Suprapubic skin (tissue), 4 donors: ENCODE results near the gene LUC7L2.

Source experiments
- EP300 ChIP-seq: sonication (generic); formaldehyde crosslinking; IDR thresholded peaks from one replicate; pipeline ENCODE4 v1.6.1; 2017; ENCODE audit warnings: antibody characterized with exemption
- POLR2A ChIP-seq, 2 donors: fragments of 450-650 bp; IDR thresholded peaks; one replicate each; pipeline ENCODE4 v1.6.1; 2017; ENCODE audit warnings: antibody characterized with exemption in 2 of 2, mild to moderate bottlenecking in 2 of 2, moderate library complexity in 2 of 2
- POLR2AphosphoS5 ChIP-seq, 3 donors: sonication (generic); formaldehyde crosslinking; IDR thresholded peaks; one replicate each; pipeline ENCODE4 v1.6.1; 2017; ENCODE audit warnings: antibody characterized with exemption in 3 of 3
- TF ChIP-seq, protein P1 (sequence below), 2 donors: fragments of 200-600 bp in 1 of 2; fragments of 450-650 bp in 1 of 2; sonication (generic) in 1 of 2; IDR thresholded peaks; one replicate each; pipeline ENCODE4 v1.5.1; 2016 to 2019; ENCODE audit warnings: antibody characterized with exemption in 2 of 2, mild to moderate bottlenecking in 1 of 2, moderate library complexity in 1 of 2

DNA sequence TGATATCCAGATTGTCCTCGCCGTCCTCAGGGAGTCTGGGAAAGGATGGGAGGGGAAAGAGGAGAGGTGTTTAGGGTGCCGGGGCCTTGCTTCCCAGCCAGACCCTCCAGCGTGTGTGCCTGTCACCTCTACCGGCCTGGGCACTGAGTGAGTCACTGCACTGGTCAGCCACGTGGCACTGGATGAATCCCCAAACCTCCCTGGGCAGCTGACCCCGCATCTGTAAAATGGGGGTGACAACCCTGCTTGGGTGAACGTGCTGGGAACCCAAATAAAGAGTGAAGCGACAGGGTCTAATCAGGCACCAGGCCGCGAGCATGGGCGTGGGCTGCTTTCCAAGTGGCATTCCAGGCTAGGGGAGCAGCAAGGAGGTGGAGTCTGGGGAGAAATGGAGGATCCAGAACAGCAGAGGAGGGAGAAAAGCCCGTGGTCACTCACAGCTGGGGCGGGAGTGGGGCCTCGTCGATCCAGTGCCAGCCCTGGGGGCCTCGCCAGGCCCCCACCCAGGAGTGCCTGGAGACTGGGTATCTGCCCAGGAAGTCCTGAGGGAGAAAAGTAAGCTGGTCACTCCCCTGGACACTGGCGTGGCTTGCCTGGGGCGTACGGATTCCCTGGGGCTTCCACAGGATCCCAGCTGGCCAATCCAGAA, 94.1 kb downstream of the LUC7L2 start:
- TF ChIP-seq, protein P1, sequence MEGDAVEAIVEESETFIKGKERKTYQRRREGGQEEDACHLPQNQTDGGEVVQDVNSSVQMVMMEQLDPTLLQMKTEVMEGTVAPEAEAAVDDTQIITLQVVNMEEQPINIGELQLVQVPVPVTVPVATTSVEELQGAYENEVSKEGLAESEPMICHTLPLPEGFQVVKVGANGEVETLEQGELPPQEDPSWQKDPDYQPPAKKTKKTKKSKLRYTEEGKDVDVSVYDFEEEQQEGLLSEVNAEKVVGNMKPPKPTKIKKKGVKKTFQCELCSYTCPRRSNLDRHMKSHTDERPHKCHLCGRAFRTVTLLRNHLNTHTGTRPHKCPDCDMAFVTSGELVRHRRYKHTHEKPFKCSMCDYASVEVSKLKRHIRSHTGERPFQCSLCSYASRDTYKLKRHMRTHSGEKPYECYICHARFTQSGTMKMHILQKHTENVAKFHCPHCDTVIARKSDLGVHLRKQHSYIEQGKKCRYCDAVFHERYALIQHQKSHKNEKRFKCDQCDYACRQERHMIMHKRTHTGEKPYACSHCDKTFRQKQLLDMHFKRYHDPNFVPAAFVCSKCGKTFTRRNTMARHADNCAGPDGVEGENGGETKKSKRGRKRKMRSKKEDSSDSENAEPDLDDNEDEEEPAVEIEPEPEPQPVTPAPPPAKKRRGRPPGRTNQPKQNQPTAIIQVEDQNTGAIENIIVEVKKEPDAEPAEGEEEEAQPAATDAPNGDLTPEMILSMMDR (IDR thresholded peaks at IDR 0.05) = no peak
- TF ChIP-seq EP300 (no peak), POLR2A (IDR thresholded peaks at IDR 0.05) (no peak), POLR2AphosphoS5 (IDR thresholded peaks at IDR 0.05) (no peak)
